Sigmoid colon (tissue), 4 donors: ENCODE measurements around the gene ZSCAN4.

Source experiments
- EP300 ChIP-seq, 4 donors: sonication (generic); formaldehyde crosslinking; IDR thresholded peaks; one replicate each; pipeline ENCODE4 v1.6.1; 2017; ENCODE audit warnings: antibody characterized with exemption in 4 of 4
- POLR2A ChIP-seq, 2 donors: fragments of 450-650 bp; IDR thresholded peaks; one replicate each; pipeline ENCODE4 v1.6.1; 2016; ENCODE audit warnings: antibody characterized with exemption in 2 of 2, mild to moderate bottlenecking in 2 of 2, moderate library complexity in 2 of 2

DNA sequence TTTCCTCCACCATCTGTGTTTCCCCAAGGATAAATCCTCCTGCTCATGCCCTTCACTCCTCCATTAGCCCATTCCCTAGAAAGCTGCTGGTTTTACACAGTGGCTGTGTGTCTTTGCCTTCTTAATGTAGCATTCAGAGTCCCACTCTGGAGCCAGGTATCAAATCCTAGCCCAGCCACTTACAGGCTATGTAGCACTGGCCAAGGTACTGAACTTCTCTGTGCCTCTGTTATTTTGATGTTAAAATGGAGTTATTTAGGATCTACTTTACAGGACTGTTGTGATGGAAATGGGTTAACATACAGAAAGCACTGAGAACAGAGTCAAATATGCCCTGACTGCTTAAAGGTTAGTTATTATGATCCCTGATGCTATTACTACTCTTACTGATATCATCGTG, 1.5 kb upstream of the ZSCAN4 start:
- TF ChIP-seq POLR2A (IDR thresholded peaks at IDR 0.05): no peak
- TF ChIP-seq EP300 (IDR thresholded peaks at IDR 0.05): no peak
